ENCODE measurements around the gene MS4A18. TPM values are rescaled to one million over a fixed set of nuclear protein-coding genes. Genes with fewer than 3 reads are reported as not detected.

Gene MS4A18
- total RNA-seq, 1 experiment from 2014 or later, result not detected

DNA sequence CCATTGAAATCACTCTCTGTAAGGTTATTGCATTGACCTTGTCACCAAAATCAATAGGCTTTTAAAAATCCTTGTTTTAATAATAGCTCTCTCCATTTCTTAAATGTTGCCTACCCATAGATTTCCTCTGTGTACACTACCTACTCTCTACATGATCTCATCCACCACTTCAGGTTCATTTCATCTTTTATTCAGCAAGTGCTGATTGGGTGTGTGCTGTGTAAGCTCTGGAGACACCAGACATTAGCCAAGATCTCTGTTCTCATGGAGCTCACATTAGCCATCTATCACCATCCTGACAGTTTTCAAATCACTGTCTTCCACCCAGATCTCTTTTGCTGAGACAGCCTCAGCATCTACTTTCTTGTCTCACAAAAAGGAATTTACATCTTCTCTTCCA, 56.3 kb downstream of the MS4A18 start:
- Mint-ChIP-seq H3K27ac (ENCODE audit: low read depth, unreplicated experiment) (no peak overlapping the region), H3K4me1 (ENCODE audit: insufficient read depth, unreplicated experiment) (peaks cover 9% of the 10 kb centered on the region), H3K9me3 (ENCODE audit: unreplicated experiment) (no peaks in the 10 kb centered on the region), H3K27me3 (ENCODE audit: insufficient read depth, unreplicated experiment) (no peaks in the 10 kb centered on the region), H3K36me3 (ENCODE audit: insufficient read depth, unreplicated experiment) (no peaks in the 10 kb centered on the region), H3K4me3 (ENCODE audit: unreplicated experiment) (no peak overlapping the region)
- BruUV-seq (replicated peaks), result no TSS peak
- ChIA-PET CTCF (interaction anchor here (1.5 to 2.1 kb wide), 2 partner anchors 51 to 393 kb away, joined by 3 to 6 read pairs; no protein-coding TSS in a partner anchor), POLR2A (interaction anchor here (0.8 kb wide), 1 partner anchor 12 kb away, joined by 3 read pairs; no protein-coding TSS in a partner anchor)
- DNase-seq (ENCODE audit: unreplicated experiment), result no peak
- intact Hi-C loops (cut with micrococcal nuclease), result no loop called here
- TF ChIP-seq CTCF (IDR thresholded peaks at IDR 0.05; ENCODE audit: unreplicated experiment), result no peak

DNA sequence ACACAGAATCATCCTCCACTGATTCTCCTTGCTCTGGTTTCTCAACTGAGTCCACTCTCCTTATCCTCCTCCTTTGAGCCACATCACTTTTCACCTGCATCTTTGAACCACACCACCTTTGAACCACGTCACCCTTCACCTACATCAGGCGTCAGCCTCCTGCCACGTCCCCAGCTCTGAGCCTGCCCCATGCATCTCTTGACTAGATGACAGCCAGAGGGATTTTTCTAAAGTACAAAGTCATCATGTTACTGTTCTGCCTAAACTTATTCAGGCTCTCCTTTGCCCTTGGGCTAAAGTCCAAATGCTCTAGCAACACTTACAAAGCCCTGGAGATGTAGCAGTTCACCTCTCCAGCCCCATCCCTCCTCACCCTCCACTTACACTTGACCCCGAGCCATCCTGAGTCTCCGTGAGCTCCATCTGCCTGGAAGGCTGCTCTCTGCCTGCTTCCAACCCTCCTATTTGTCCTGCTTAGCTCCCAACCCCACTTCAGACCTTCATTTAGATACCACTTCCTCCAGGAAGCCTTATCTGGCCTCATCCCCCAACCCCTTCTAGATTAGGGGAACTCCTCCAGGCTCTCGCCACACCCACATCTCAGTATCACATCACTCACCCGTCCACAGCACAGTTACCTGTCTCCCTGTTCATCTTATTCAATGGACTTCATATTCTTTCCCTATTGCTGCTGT, 56.9 kb downstream of the MS4A18 start:
- POLR2A ChIA-PET, result interaction anchor here (0.8 kb wide), 1 partner anchor 12 kb away, joined by 3 read pairs; no protein-coding TSS in a partner anchor
- no peak for DNase-seq (ENCODE audit: unreplicated experiment)
- H3K4me3 Mint-ChIP-seq (ENCODE audit: unreplicated experiment), result no peak overlapping the region
- no peak for TF ChIP-seq CTCF (IDR thresholded peaks at IDR 0.05; ENCODE audit: unreplicated experiment)
- H3K9me3 Mint-ChIP-seq (ENCODE audit: unreplicated experiment), result no peaks in the 10 kb centered on the region
- H3K27me3 Mint-ChIP-seq (ENCODE audit: insufficient read depth, unreplicated experiment), result no peaks in the 10 kb centered on the region
- peaks cover 9% of the 10 kb centered on the region for H3K4me1 Mint-ChIP-seq (ENCODE audit: insufficient read depth, unreplicated experiment)
- BruUV-seq (replicated peaks), result no TSS peak
- intact Hi-C loops (cut with micrococcal nuclease), result no loop called here
- H3K36me3 Mint-ChIP-seq (ENCODE audit: insufficient read depth, unreplicated experiment), result no peaks in the 10 kb centered on the region
- CTCF ChIA-PET, result interaction anchor here (1.2 to 1.5 kb wide), 2 partner anchors 49 to 392 kb away, joined by 3 to 5 read pairs; no protein-coding TSS in a partner anchor
- no peak overlapping the region for H3K27ac Mint-ChIP-seq (ENCODE audit: low read depth, unreplicated experiment)

- ChIA-PET POLR2A (no interaction called here), CTCF (interaction anchor here (1.2 kb wide), 1 partner anchor 48 kb away, joined by 5 read pairs; no protein-coding TSS in a partner anchor)
These were observed 57.4 kb downstream of the MS4A18 start for GRCh38 chr11:60781981-60782316.

More at GRCh38 chr11:60781981-60782316, 57.4 kb downstream of the MS4A18 start:
- no peak for DNase-seq (ENCODE audit: unreplicated experiment)
- intact Hi-C loops (cut with micrococcal nuclease), result no loop called here
- H3K27me3 Mint-ChIP-seq (ENCODE audit: insufficient read depth, unreplicated experiment), result no peaks in the 10 kb centered on the region
- H3K27ac Mint-ChIP-seq (ENCODE audit: low read depth, unreplicated experiment), result no peak overlapping the region
- no peak overlapping the region for H3K4me3 Mint-ChIP-seq (ENCODE audit: unreplicated experiment)
- H3K36me3 Mint-ChIP-seq (ENCODE audit: insufficient read depth, unreplicated experiment), result no peaks in the 10 kb centered on the region
- no peaks in the 10 kb centered on the region for H3K9me3 Mint-ChIP-seq (ENCODE audit: unreplicated experiment)
- peaks cover 9% of the 10 kb centered on the region for H3K4me1 Mint-ChIP-seq (ENCODE audit: insufficient read depth, unreplicated experiment)
- TF ChIP-seq CTCF (IDR thresholded peaks at IDR 0.05; ENCODE audit: unreplicated experiment), result no peak
- no TSS peak for BruUV-seq (replicated peaks)

Data from MCF 10A (cell line).